GM12878 (cell line): ENCODE data around the gene KRTAP10-1. TPM values are rescaled to one million over a fixed set of nuclear protein-coding genes. Genes with fewer than 3 reads are reported as not detected.

Source experiments
- ATAC-seq: fragments of 200-7000 bp; cut with Tn5 transposase; 3 replicates; pipeline ENCODE4 v1.9.1; 2020; ENCODE audit warnings: mild to moderate bottlenecking, moderate library complexity
- BruUV-seq: library from RNA; stranded (reverse); fragments of 400-500 nt; replicated peaks from 2 replicates; lab custom pipeline; 2021; lab: Mats Ljungman, UMichigan
- CTCF ChIA-PET: fragments of 300-600 bp; sonication (Branson Sonifier 250); formaldehyde crosslinking; extraction: SDS; loops from one replicate; lab custom pipeline; 2021; ENCODE audit warnings: inconsistent platforms; lab: Yijun Ruan, JAX
- POLR2A ChIA-PET: fragments of 350-600 bp; formaldehyde crosslinking; extraction: SDS; loops from one replicate; lab custom pipeline; 2021; ENCODE audit warnings: inconsistent platforms; lab: Charles Lee
- RAD21 ChIA-PET: fragments of 300-600 bp; sonication (Branson Sonifier 250); formaldehyde crosslinking; loops from one replicate; lab custom pipeline; 2023; ENCODE audit warnings: antibody characterized with exemption; ENCODE audit not compliant: unreplicated experiment; lab: Charles Lee
- SMC1A ChIA-PET: fragments of 300-600 bp; sonication (Branson Sonifier 250); formaldehyde crosslinking; loops from one replicate; lab custom pipeline; 2023; ENCODE audit not compliant: unreplicated experiment, uncharacterized antibody; lab: Charles Lee
- DNase-seq: peaks from one replicate; pipeline ENCODE4 v3.0.0-alpha.2; 2011; ENCODE audit warnings: low read depth, low spot score
- FAIRE-seq: peaks from 3 replicates; lab custom pipeline; 2011; peaks lifted over from hg19 to GRCh38; lab: Jason Lieb, UNC
- H2AFZ ChIP-seq: 2 replicates; pipeline ENCODE4 v1.6.0; 2011; ENCODE audit warnings: low read depth, low read length, control low read depth; ENCODE audit not compliant: control insufficient read depth
- H3K27ac ChIP-seq: 2 replicates; pipeline ENCODE4 v1.5.1; 2011; ENCODE audit warnings: control low read depth; ENCODE audit not compliant: control insufficient read depth, insufficient read depth
- H3K27me3 ChIP-seq, 2 experiments: replicated peaks in 1 of 2; 2 replicates each; pipeline versions ENCODE4 v1.6.0 to v1.6.1; 2011; ENCODE audit warnings: low read length in 1 of 2; ENCODE audit not compliant: control insufficient read depth in 2 of 2, insufficient read depth in 2 of 2
- H3K36me3 ChIP-seq, 2 experiments: 2 replicates each; pipeline ENCODE4 v1.5.1; 2011; ENCODE audit warnings: low read length in 1 of 2; ENCODE audit not compliant: control insufficient read depth in 2 of 2, insufficient read depth in 2 of 2
- H3K4me1 ChIP-seq: 2 replicates; pipeline ENCODE4 v1.6.1; 2011; ENCODE audit warnings: mild to moderate bottlenecking, low read length, moderate library complexity, mixed read lengths; ENCODE audit not compliant: control insufficient read depth, insufficient read depth
- H3K4me2 ChIP-seq: 2 replicates; pipeline ENCODE4 v1.6.0; 2011; ENCODE audit warnings: control low read depth; ENCODE audit not compliant: control insufficient read depth, insufficient read depth
- H3K4me3 ChIP-seq: fragments of 200-600 bp; sonication (generic); 2 replicates; pipeline ENCODE4 v1.5.1; 2016
- H3K79me2 ChIP-seq: 2 replicates; pipeline ENCODE4 v1.6.0; 2011; ENCODE audit warnings: low read length; ENCODE audit not compliant: control insufficient read depth, insufficient read depth
- H3K9ac ChIP-seq: 2 replicates; pipeline ENCODE4 v1.8.0; 2011; ENCODE audit warnings: low read length, control low read depth, mixed read lengths; ENCODE audit not compliant: control insufficient read depth, insufficient read depth
- H3K9me3 ChIP-seq: replicated peaks from 3 replicates; pipeline ENCODE4 v1.5.1; 2011; ENCODE audit warnings: mild to moderate bottlenecking, low read length; ENCODE audit not compliant: control insufficient read depth, insufficient read depth
- H4K20me1 ChIP-seq: 2 replicates; pipeline ENCODE4 v1.6.0; 2011; ENCODE audit not compliant: control insufficient read depth, insufficient read depth
- ATF7 ChIP-seq: fragments of 450-650 bp; IDR thresholded peaks from 2 replicates; pipeline ENCODE4 v1.6.1; 2016; ENCODE audit warnings: low read depth, mild to moderate bottlenecking
- HDAC2 ChIP-seq: fragments of 200-600 bp; sonication (generic); IDR thresholded peaks from 2 replicates; pipeline ENCODE4 v1.6.1; 2017
- KAT2A ChIP-seq: conservative IDR thresholded peaks from 2 replicates; pipeline ENCODE4 v1.6.1; 2011; ENCODE audit warnings: low read depth, low read length; ENCODE audit not compliant: control insufficient read depth
- SMAD1 ChIP-seq: fragments of 450-650 bp; IDR thresholded peaks from 2 replicates; pipeline ENCODE4 v1.6.1; 2018; ENCODE audit warnings: mild to moderate bottlenecking, low read depth; ENCODE audit not compliant: partially characterized antibody
- WRNIP1 ChIP-seq: IDR thresholded peaks from 2 replicates; pipeline ENCODE4 v1.6.1; 2011; ENCODE audit warnings: low read depth, low read length, improper control_type of control experiment, borderline replicate concordance
- ZNF274 ChIP-seq: IDR thresholded peaks from one replicate; pipeline ENCODE4 v1.8.0; 2011; ENCODE audit not compliant: insufficient read length, insufficient read depth
- WGBS: methylation state at CpG from one replicate; pipeline ENCODE4 v1.1.6; 2016; ENCODE audit warnings: low lambda C conversion rate; ENCODE audit not compliant: insufficient replicate concordance, insufficient coverage; ENCODE audit errors: missing lambda C conversion rate; 5-methylcytosine and 5-hydroxymethylcytosine counted together
- in situ Hi-C: fragments of 300-500 bp; cut with MboI; formaldehyde crosslinking; loops from 9 replicates; pipeline ENCODE4 v1.14.3; 2018; ENCODE audit warnings: mixed read lengths
- intact Hi-C: fragments of 100-400 bp; cut with micrococcal nuclease; formaldehyde crosslinking; loops from one replicate; pipeline ENCODE4 v1.14.2; 2022; ENCODE audit not compliant: unreplicated experiment
- polyA plus RNA-seq, 11 experiments: library from polyadenylated mRNA; depleted of rRNA in 4 of 11; unstranded in 6 of 11; stranded (reverse) in 5 of 11; fragments of >200 nt; fragmentation: Nextera tagmentation in 4 of 11; fragmentation: Illumina TruSeq in 1 of 11; extraction: Ambion mirVana in 4 of 11; extraction: Trizol in 1 of 11; gene quantifications; 1 replicate in 1 of 11; 2 replicates in 10 of 11; pipeline versions ENCODE4 v1.2.1 to v1.2.3, GENCODE V29; 2011 to 2016; ENCODE audit warnings: inconsistent platforms in 2 of 11, missing spikeins in 2 of 11, low read depth in 1 of 11
- total RNA-seq, 4 experiments: library from RNA; depleted of rRNA in 3 of 4; stranded (reverse); fragments of >200 nt in 3 of 4; fragmentation: Illumina TruSeq in 1 of 4; extraction: Trizol in 1 of 4; gene quantifications; 2 replicates each; pipeline versions ENCODE4 v1.2.1 to v1.2.3, GENCODE V29; 2013 to 2021
- TF ChIP-seq, protein P1 (sequence below): fragments of 450-650 bp; IDR thresholded peaks from 2 replicates; pipeline ENCODE4 v1.6.1; 2017; ENCODE audit warnings: mild to moderate bottlenecking, moderate library complexity
- TF ChIP-seq, protein P2 (sequence below): fragments of 450-650 bp; IDR thresholded peaks from 2 replicates; pipeline ENCODE4 v1.6.1; 2017; ENCODE audit warnings: low read depth, mild to moderate bottlenecking, moderate library complexity

Gene KRTAP10-1
- total and polyA plus RNA-seq, 10 of the 15 experiments (the other 5 are each of a cell fraction or from before 2014, with no cell fraction given): not detected

DNA sequence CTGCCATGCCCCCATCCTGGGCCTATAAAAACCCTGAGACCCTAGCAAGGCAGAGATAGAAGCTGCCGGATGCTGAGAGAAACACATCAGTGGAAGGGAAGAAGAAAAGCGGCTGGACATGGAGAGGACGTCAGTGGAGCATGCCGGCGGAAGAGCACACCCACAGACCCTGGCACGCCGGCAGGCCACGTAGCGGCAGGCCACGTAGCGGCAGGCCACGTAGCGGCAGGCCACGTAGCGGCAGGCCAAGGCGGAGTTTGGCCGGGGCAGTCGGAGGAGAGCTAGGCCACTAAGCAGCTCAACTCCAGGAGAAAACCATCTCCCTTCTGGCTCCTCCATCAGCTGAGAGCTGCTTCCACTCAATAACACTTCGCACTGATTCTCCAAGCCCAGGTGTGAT, 49.6 kb downstream of the KRTAP10-1 start:
- Histone ChIP-seq H3K4me2 (no peak overlapping the region), H2AFZ (no peak overlapping the region), H3K9ac (no peak overlapping the region), H3K36me3 (no peaks in the 10 kb centered on the region), H3K4me3 (no peak overlapping the region), H3K9me3 (peaks cover 20% of the 10 kb centered on the region; the same call in 2 of the 3 replicates), H3K27me3 (no peaks in the 10 kb centered on the region), H3K27ac (no peak overlapping the region), H3K79me2 (no peaks in the 10 kb centered on the region), H4K20me1 (no peaks in the 10 kb centered on the region), H3K4me1 (no peaks in the 10 kb centered on the region)
- no TSS peak for BruUV-seq
- POLR2A ChIA-PET: no interaction called here
- intact Hi-C loops (no loop called here), in situ Hi-C loops (no loop called here)
- DNase-seq: no peak
- SMC1A ChIA-PET: interaction anchor here (0.6 to 1.0 kb wide), 2 partner anchors 146 to 225 kb away, joined by 3 read pairs; no protein-coding TSS in a partner anchor
- RAD21 ChIA-PET: no interaction called here
- CTCF ChIA-PET: interaction anchor here (1.1 kb wide), 1 partner anchor 476 kb away, joined by 3 read pairs; no protein-coding TSS in a partner anchor
- TF ChIP-seq, protein P1, sequence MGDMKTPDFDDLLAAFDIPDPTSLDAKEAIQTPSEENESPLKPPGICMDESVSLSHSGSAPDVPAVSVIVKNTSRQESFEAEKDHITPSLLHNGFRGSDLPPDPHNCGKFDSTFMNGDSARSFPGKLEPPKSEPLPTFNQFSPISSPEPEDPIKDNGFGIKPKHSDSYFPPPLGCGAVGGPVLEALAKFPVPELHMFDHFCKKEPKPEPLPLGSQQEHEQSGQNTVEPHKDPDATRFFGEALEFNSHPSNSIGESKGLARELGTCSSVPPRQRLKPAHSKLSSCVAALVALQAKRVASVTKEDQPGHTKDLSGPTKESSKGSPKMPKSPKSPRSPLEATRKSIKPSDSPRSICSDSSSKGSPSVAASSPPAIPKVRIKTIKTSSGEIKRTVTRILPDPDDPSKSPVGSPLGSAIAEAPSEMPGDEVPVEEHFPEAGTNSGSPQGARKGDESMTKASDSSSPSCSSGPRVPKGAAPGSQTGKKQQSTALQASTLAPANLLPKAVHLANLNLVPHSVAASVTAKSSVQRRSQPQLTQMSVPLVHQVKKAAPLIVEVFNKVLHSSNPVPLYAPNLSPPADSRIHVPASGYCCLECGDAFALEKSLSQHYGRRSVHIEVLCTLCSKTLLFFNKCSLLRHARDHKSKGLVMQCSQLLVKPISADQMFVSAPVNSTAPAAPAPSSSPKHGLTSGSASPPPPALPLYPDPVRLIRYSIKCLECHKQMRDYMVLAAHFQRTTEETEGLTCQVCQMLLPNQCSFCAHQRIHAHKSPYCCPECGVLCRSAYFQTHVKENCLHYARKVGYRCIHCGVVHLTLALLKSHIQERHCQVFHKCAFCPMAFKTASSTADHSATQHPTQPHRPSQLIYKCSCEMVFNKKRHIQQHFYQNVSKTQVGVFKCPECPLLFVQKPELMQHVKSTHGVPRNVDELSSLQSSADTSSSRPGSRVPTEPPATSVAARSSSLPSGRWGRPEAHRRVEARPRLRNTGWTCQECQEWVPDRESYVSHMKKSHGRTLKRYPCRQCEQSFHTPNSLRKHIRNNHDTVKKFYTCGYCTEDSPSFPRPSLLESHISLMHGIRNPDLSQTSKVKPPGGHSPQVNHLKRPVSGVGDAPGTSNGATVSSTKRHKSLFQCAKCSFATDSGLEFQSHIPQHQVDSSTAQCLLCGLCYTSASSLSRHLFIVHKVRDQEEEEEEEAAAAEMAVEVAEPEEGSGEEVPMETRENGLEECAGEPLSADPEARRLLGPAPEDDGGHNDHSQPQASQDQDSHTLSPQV: no peak
- no peak for TF ChIP-seq ATF7
- TF ChIP-seq HDAC2: no peak
- TF ChIP-seq, protein P2, sequence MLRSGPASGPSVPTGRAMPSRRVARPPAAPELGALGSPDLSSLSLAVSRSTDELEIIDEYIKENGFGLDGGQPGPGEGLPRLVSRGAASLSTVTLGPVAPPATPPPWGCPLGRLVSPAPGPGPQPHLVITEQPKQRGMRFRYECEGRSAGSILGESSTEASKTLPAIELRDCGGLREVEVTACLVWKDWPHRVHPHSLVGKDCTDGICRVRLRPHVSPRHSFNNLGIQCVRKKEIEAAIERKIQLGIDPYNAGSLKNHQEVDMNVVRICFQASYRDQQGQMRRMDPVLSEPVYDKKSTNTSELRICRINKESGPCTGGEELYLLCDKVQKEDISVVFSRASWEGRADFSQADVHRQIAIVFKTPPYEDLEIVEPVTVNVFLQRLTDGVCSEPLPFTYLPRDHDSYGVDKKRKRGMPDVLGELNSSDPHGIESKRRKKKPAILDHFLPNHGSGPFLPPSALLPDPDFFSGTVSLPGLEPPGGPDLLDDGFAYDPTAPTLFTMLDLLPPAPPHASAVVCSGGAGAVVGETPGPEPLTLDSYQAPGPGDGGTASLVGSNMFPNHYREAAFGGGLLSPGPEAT: no peak
- no peak for TF ChIP-seq WRNIP1
- TF ChIP-seq ZNF274: no peak
- no peak for TF ChIP-seq KAT2A
- TF ChIP-seq SMAD1: no peak
- WGBS: 79% methylated on average over 19 of the region's 19 CpGs
- FAIRE-seq: no peak
- no peak for ATAC-seq
